PC-3 (cell line): ENCODE measurements around the gene TIAM2.

Experiments
- EZH2 ChIP-seq: fragments of 300-600 bp; sonication (generic); IDR thresholded peaks from one replicate; pipeline ENCODE4 v1.6.1; 2017; ENCODE audit warnings: antibody characterized with exemption, mild to moderate bottlenecking, low read length; ENCODE audit not compliant: unreplicated experiment
- TF ChIP-seq, protein P1 (sequence below): fragments of 300-600 bp; sonication (generic); conservative IDR thresholded peaks from 2 replicates; pipeline ENCODE4 v1.5.1; 2017; ENCODE audit warnings: antibody characterized with exemption, low read depth, mild to moderate bottlenecking, low read length

GRCh38 chr6:155265843-155266535 lies 270.9 kb downstream of the TIAM2 start:
- TF ChIP-seq, protein P1, sequence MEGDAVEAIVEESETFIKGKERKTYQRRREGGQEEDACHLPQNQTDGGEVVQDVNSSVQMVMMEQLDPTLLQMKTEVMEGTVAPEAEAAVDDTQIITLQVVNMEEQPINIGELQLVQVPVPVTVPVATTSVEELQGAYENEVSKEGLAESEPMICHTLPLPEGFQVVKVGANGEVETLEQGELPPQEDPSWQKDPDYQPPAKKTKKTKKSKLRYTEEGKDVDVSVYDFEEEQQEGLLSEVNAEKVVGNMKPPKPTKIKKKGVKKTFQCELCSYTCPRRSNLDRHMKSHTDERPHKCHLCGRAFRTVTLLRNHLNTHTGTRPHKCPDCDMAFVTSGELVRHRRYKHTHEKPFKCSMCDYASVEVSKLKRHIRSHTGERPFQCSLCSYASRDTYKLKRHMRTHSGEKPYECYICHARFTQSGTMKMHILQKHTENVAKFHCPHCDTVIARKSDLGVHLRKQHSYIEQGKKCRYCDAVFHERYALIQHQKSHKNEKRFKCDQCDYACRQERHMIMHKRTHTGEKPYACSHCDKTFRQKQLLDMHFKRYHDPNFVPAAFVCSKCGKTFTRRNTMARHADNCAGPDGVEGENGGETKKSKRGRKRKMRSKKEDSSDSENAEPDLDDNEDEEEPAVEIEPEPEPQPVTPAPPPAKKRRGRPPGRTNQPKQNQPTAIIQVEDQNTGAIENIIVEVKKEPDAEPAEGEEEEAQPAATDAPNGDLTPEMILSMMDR: peak; percentile 21; the same call in 1 of the 2 replicates
- no peak for TF ChIP-seq EZH2
